SHP77 (cell line): ENCODE measurements around the gene KANTR.
"Not testable (repeated sequence)": the region's sequence is repeated elsewhere in the genome, so short reads cannot be mapped to it uniquely, and the experiment has no call there.

Experiments
- DNase-seq, 2 experiments: peaks; one replicate each; lab custom pipeline; 2025; lab: John Stamatoyannopoulos, UW

Gene KANTR

GRCh38 chrX:53128097-53128749, 34.3 kb downstream of the KANTR start:
- DNase-seq: no peak

- DNase-seq: no peak
These were observed 39.5 kb downstream of the KANTR start for GRCh38 chrX:53133400-53133799.

GRCh38 chrX:53135581-53135980, 41.6 kb downstream of the KANTR start:
- DNase-seq: no peak

- DNase-seq: no peak
These were observed 59.6 kb downstream of the KANTR start for GRCh38 chrX:53153581-53153980.

GRCh38 chrX:53155512-53156206, 61.7 kb downstream of the KANTR start:
- DNase-seq: no peak

- DNase-seq: no peak
These were observed 62.3 kb downstream of the KANTR start for GRCh38 chrX:53156207-53156596.

GRCh38 chrX:53159184-53159583, 65.2 kb downstream of the KANTR start:
- DNase-seq: no peak

GRCh38 chrX:53160297-53160983, 66.5 kb downstream of the KANTR start:
- DNase-seq: no peak

GRCh38 chrX:53163436-53163835, 69.5 kb downstream of the KANTR start:
- DNase-seq: no peak

- DNase-seq: not testable (repeated sequence)
These were observed 70.6 kb downstream of the KANTR start for GRCh38 chrX:53164566-53164965.

GRCh38 chrX:53166103-53166502, 72.2 kb downstream of the KANTR start:
- DNase-seq: no peak

GRCh38 chrX:53171356-53171755, 77.4 kb downstream of the KANTR start:
- no peak for DNase-seq
